ENCODE data around the gene RANBP3. TPM values are rescaled to one million over a fixed set of nuclear protein-coding genes. Genes with fewer than 3 reads are reported as not detected.

Gene RANBP3
- total RNA-seq, 1 experiment from 2014 or later, result 89.7 TPM

GRCh38 chr19:5926641-5927440, 51.1 kb downstream of the RANBP3 start:
- no peak for DNase-seq (ENCODE audit: low spot score)

- DNase-seq (ENCODE audit: low spot score), result no peak
Observed at GRCh38 chr19:5925830-5926427, 52.0 kb downstream of the RANBP3 start.

- no peak for DNase-seq (ENCODE audit: low spot score)
Observed at GRCh38 chr19:5923356-5923755, 54.6 kb downstream of the RANBP3 start.

GRCh38 chr19:5922161-5922545, 55.8 kb downstream of the RANBP3 start:
- DNase-seq (ENCODE audit: low spot score), result no peak

GRCh38 chr19:5921516-5922160, 56.3 kb downstream of the RANBP3 start:
- DNase-seq (ENCODE audit: low spot score), result no peak

GRCh38 chr19:5918463-5919079, 59.4 kb downstream of the RANBP3 start:
- DNase-seq (ENCODE audit: low spot score), result no peak

GRCh38 chr19:5917431-5918107, 60.4 kb downstream of the RANBP3 start:
- no peak for DNase-seq (ENCODE audit: low spot score)

- no peak for DNase-seq (ENCODE audit: low spot score)
Observed at GRCh38 chr19:5916181-5916708, 61.7 kb downstream of the RANBP3 start.

GRCh38 chr19:5915782-5916165, 62.2 kb downstream of the RANBP3 start:
- no peak for DNase-seq (ENCODE audit: low spot score)

- DNase-seq (ENCODE audit: low spot score), result no peak
Observed at GRCh38 chr19:5914946-5915781, 62.8 kb downstream of the RANBP3 start.

- DNase-seq (ENCODE audit: low spot score), result no peak
Observed at GRCh38 chr19:5914358-5914774, 63.6 kb downstream of the RANBP3 start.

GRCh38 chr19:5913739-5914357, 64.1 kb downstream of the RANBP3 start, which contains the start of gene CAPS:
Gene CAPS, plus strand, starts transcription at chr19:5914254. Its CDS starts 153 bp downstream, at chr19:5914407.
- DNase-seq (ENCODE audit: low spot score), result peak; percentile 95

GRCh38 chr19:5911366-5911765, 66.6 kb downstream of the RANBP3 start:
- DNase-seq (ENCODE audit: low spot score), result no peak

- no peak for DNase-seq (ENCODE audit: low spot score)
Observed at GRCh38 chr19:5910638-5910907, 67.4 kb downstream of the RANBP3 start.

GRCh38 chr19:5908773-5909442, 69.0 kb downstream of the RANBP3 start:
- DNase-seq (ENCODE audit: low spot score), result no peak

- DNase-seq (ENCODE audit: low spot score), result no peak
Observed at GRCh38 chr19:5907241-5907640, 70.7 kb downstream of the RANBP3 start.

- DNase-seq (ENCODE audit: low spot score), result no peak
Observed at GRCh38 chr19:5905114-5905778, 72.7 kb downstream of the RANBP3 start.

- peak; percentile 100 for DNase-seq (ENCODE audit: low spot score)
Observed at GRCh38 chr19:5904352-5905113, 73.4 kb downstream of the RANBP3 start, which contains the start of gene VMAC. Gene VMAC, plus strand, starts transcription at chr19:5904872. Its CDS starts 19 bp downstream, at chr19:5904891.
